Measurements from ENCODE around the gene PET117. TPM values are rescaled to one million over a fixed set of nuclear protein-coding genes. Genes with fewer than 3 reads are reported as not detected.

The PET117 gene
- total RNA-seq, 1 experiment from 2014 or later, result 30.9 TPM

- H3K9me3 ChIP-seq, result no peaks in the 10 kb centered on the region
- ChIA-PET POLR2A (interaction anchor here (0.6 kb wide), 1 partner anchor 308 kb away, joined by 3 read pairs; no protein-coding TSS in a partner anchor), CTCF (interaction anchor here (0.6 kb wide), 1 partner anchor 178 kb away, joined by 3 read pairs; no protein-coding TSS in a partner anchor)
- peaks cover 10% of the 10 kb centered on the region for H3K4me1 Mint-ChIP-seq (ENCODE audit: low read depth, unreplicated experiment)
- no TSS peak for BruUV-seq (replicated peaks)
- H3K4me1 ChIP-seq, result peaks cover 14% of the 10 kb centered on the region
- H3K4me3 Mint-ChIP-seq (ENCODE audit: unreplicated experiment), result no peak overlapping the region
- DNase-seq, result no peak
- H3K4me3 ChIP-seq (ENCODE audit: low read depth, low read length), result no peak overlapping the region
- no peaks in the 10 kb centered on the region for H3K27me3 Mint-ChIP-seq (ENCODE audit: insufficient read depth, unreplicated experiment)
- TF ChIP-seq, protein P1, sequence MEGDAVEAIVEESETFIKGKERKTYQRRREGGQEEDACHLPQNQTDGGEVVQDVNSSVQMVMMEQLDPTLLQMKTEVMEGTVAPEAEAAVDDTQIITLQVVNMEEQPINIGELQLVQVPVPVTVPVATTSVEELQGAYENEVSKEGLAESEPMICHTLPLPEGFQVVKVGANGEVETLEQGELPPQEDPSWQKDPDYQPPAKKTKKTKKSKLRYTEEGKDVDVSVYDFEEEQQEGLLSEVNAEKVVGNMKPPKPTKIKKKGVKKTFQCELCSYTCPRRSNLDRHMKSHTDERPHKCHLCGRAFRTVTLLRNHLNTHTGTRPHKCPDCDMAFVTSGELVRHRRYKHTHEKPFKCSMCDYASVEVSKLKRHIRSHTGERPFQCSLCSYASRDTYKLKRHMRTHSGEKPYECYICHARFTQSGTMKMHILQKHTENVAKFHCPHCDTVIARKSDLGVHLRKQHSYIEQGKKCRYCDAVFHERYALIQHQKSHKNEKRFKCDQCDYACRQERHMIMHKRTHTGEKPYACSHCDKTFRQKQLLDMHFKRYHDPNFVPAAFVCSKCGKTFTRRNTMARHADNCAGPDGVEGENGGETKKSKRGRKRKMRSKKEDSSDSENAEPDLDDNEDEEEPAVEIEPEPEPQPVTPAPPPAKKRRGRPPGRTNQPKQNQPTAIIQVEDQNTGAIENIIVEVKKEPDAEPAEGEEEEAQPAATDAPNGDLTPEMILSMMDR (IDR thresholded peaks at IDR 0.05; ENCODE audit: insufficient read depth in 1 of 2, low read depth in 1 of 2, low read length in 1 of 2, severe bottlenecking in 1 of 2, unreplicated experiment in 1 of 2), result no peak
- H3K36me3 Mint-ChIP-seq (ENCODE audit: insufficient read depth, unreplicated experiment), result peaks cover 76% of the 10 kb centered on the region
- H3K27me3 ChIP-seq (replicated peaks; ENCODE audit: control insufficient read depth, insufficient read depth, low read length), result no peaks in the 10 kb centered on the region
- H3K36me3 ChIP-seq (ENCODE audit: control insufficient read depth, insufficient read depth, low read length), result peaks cover 11% of the 10 kb centered on the region
- H3K9me3 Mint-ChIP-seq (ENCODE audit: unreplicated experiment), result no peaks in the 10 kb centered on the region
- intact Hi-C loops (cut with micrococcal nuclease; ENCODE audit: unreplicated experiment), result loop anchor here (5.0 kb wide), 1 partner anchor 87 kb away; no protein-coding TSS in a partner anchor
- peak overlapping the region; percentile 65 for H3K27ac Mint-ChIP-seq (ENCODE audit: unreplicated experiment)
These were observed 52.9 kb downstream of the PET117 start for GRCh38 chr20:18190338-18191233.

- H3K9me3 Mint-ChIP-seq (ENCODE audit: unreplicated experiment), result no peaks in the 10 kb centered on the region
- ChIA-PET POLR2A (interaction anchor here (0.6 kb wide), 1 partner anchor 308 kb away, joined by 3 read pairs; no protein-coding TSS in a partner anchor), CTCF (interaction anchor here (0.6 kb wide), 1 partner anchor 178 kb away, joined by 3 read pairs; no protein-coding TSS in a partner anchor)
- H3K4me1 Mint-ChIP-seq (ENCODE audit: low read depth, unreplicated experiment), result peaks cover 10% of the 10 kb centered on the region
- H3K36me3 Mint-ChIP-seq (ENCODE audit: insufficient read depth, unreplicated experiment), result peaks cover 76% of the 10 kb centered on the region
- DNase-seq, result peak; percentile 53 to 74
- Histone ChIP-seq H3K4me1 (peaks cover 14% of the 10 kb centered on the region), H3K36me3 (ENCODE audit: control insufficient read depth, insufficient read depth, low read length) (peaks cover 11% of the 10 kb centered on the region), H3K4me3 (ENCODE audit: low read depth, low read length) (no peak overlapping the region), H3K27me3 (replicated peaks; ENCODE audit: control insufficient read depth, insufficient read depth, low read length) (no peaks in the 10 kb centered on the region), H3K9me3 (no peaks in the 10 kb centered on the region)
- intact Hi-C loops (cut with micrococcal nuclease; ENCODE audit: unreplicated experiment), result loop anchor here (5.0 kb wide), 1 partner anchor 86 kb away; no protein-coding TSS in a partner anchor
- H3K27me3 Mint-ChIP-seq (ENCODE audit: insufficient read depth, unreplicated experiment), result no peaks in the 10 kb centered on the region
- H3K4me3 Mint-ChIP-seq (ENCODE audit: unreplicated experiment), result no peak overlapping the region
- TF ChIP-seq, protein P1 (IDR thresholded peaks at IDR 0.05; ENCODE audit: insufficient read depth in 1 of 2, low read depth in 1 of 2, low read length in 1 of 2, severe bottlenecking in 1 of 2, unreplicated experiment in 1 of 2), result no peak
- H3K27ac Mint-ChIP-seq (ENCODE audit: unreplicated experiment), result peak overlapping the region; percentile 65
- no TSS peak for BruUV-seq (replicated peaks)
These were observed 53.6 kb downstream of the PET117 start for GRCh38 chr20:18191306-18191705.

Other genes with a start within 250 kb of the PET117 start
- 275 and 299 TPM in 2 replicates for gene SNX5, start 169.1 kb upstream of the PET117 start, total RNA-seq (2022)
- 44.3 and 50.5 TPM in 2 replicates for gene MGME1, start 168.8 kb upstream of the PET117 start, total RNA-seq (2022)
- gene OVOL2, start 79.9 kb upstream of the PET117 start, total RNA-seq (2022), result 8.8 and 11.5 TPM in 2 replicates
- gene KAT14, start within 50 bp of the PET117 start, total RNA-seq (2022), result 77.1 and 83.2 TPM in 2 replicates
- 14.8 and 17.4 TPM in 2 replicates for gene ZNF133, start 150.7 kb downstream of the PET117 start, total RNA-seq (2022)